HEK293 (cell line): Measurements from ENCODE around the gene SLC39A11.
A peak's percentile ranks its signal among the peaks of the same experiment; 100 is the strongest.

Source experiments
- CTCF ChIA-PET: fragments of 350-600 bp; formaldehyde crosslinking; extraction: SDS; loops from one replicate; lab custom pipeline; 2021; ENCODE audit warnings: antibody characterized with exemption; lab: Yijun Ruan, JAX
- POLR2A ChIA-PET: fragments of 300-600 bp; formaldehyde crosslinking; extraction: SDS; loops from one replicate; lab custom pipeline; 2020; ENCODE audit warnings: antibody characterized with exemption, inconsistent platforms; lab: Yijun Ruan, JAX
- H3K27ac ChIP-seq: fragments of 200-500 bp; sonication (Bioruptor generic); 2 replicates; pipeline ENCODE4 v1.5.1; 2014; ENCODE audit warnings: low read depth, low read length, control low read depth, inconsistent platforms; ENCODE audit errors: extremely low read depth
- H3K36me3 ChIP-seq, 2 experiments: fragments of 200-500 bp in 1 of 2; sonication (Bioruptor generic) in 1 of 2; 1 replicate in 1 of 2; 2 replicates in 1 of 2; pipeline ENCODE4 v1.5.1; 2014 to 2017; ENCODE audit warnings: inconsistent platforms in 2 of 2, low read length in 2 of 2; ENCODE audit not compliant: control insufficient read depth in 2 of 2, insufficient read depth in 1 of 2
- H3K4me1 ChIP-seq: fragments of 200-500 bp; sonication (Bioruptor generic); 2 replicates; pipeline ENCODE4 v1.5.1; 2014; ENCODE audit warnings: mild to moderate bottlenecking, low read length, inconsistent platforms; ENCODE audit not compliant: control insufficient read depth, insufficient read depth
- H3K4me3 ChIP-seq: 2 replicates; pipeline ENCODE4 v1.5.1; 2011; ENCODE audit warnings: low read depth, mild to moderate bottlenecking, control low read depth, low read length, moderate library complexity
- H3K9me3 ChIP-seq: fragments of 200-500 bp; sonication (Bioruptor generic); 2 replicates; pipeline ENCODE4 v1.5.1; 2014; ENCODE audit warnings: low read depth, low read length, inconsistent platforms; ENCODE audit not compliant: control insufficient read depth, insufficient read depth
- GLIS1 ChIP-seq: fragments of 450-650 bp; formaldehyde crosslinking; IDR thresholded peaks from 2 replicates; pipeline ENCODE4 v1.5.1; 2016; ENCODE audit warnings: missing biosample characterization, missing genetic modification characterization
- HOXD13 ChIP-seq: sonication (generic); formaldehyde crosslinking; IDR thresholded peaks from 2 replicates; pipeline ENCODE4 v1.8.0; 2022; ENCODE audit warnings: missing genetic modification reagents, borderline replicate concordance
- KLF10 ChIP-seq: fragments of 450-650 bp; IDR thresholded peaks from 2 replicates; pipeline ENCODE4 v1.5.1; 2018; ENCODE audit warnings: missing biosample characterization, mild to moderate bottlenecking, missing genetic modification characterization
- MEIS1 ChIP-seq: sonication (generic); formaldehyde crosslinking; IDR thresholded peaks from 2 replicates; pipeline ENCODE4 v1.8.1; 2022; ENCODE audit warnings: missing genetic modification reagents, mild to moderate bottlenecking, borderline replicate concordance
- MZF1 ChIP-seq: fragments of 450-650 bp; formaldehyde crosslinking; IDR thresholded peaks from 2 replicates; pipeline ENCODE4 v1.5.1; 2017; ENCODE audit warnings: missing biosample characterization, missing genetic modification characterization, borderline replicate concordance
- PRDM1 ChIP-seq: fragments of 450-650 bp; formaldehyde crosslinking; IDR thresholded peaks from 2 replicates; pipeline ENCODE4; 2016; ENCODE audit warnings: missing biosample characterization, missing genetic modification characterization
- PRDM6 ChIP-seq: fragments of 450-650 bp; formaldehyde crosslinking; IDR thresholded peaks from 2 replicates; pipeline ENCODE4 v1.5.1; 2017; ENCODE audit warnings: missing biosample characterization, missing genetic modification characterization
- ZIC2 ChIP-seq: fragments of 450-650 bp; formaldehyde crosslinking; IDR thresholded peaks from 2 replicates; pipeline ENCODE4 v1.5.1; 2016; ENCODE audit warnings: missing biosample characterization, missing genetic modification characterization
- ZNF311 ChIP-seq: fragments of 450-650 bp; formaldehyde crosslinking; IDR thresholded peaks from 2 replicates; pipeline ENCODE4 v1.5.1; 2017; ENCODE audit warnings: missing biosample characterization, missing genetic modification characterization, borderline replicate concordance
- ZNF473 ChIP-seq: fragments of 450-650 bp; formaldehyde crosslinking; IDR thresholded peaks from 2 replicates; pipeline ENCODE4 v1.5.1; 2017; ENCODE audit warnings: missing biosample characterization, missing genetic modification characterization
- ZNF501 ChIP-seq: fragments of 450-650 bp; formaldehyde crosslinking; IDR thresholded peaks from 2 replicates; pipeline ENCODE4 v1.5.1; 2016; ENCODE audit warnings: missing biosample characterization, missing genetic modification characterization
- ZNF518A ChIP-seq: fragments of 450-650 bp; formaldehyde crosslinking; conservative IDR thresholded peaks from 2 replicates; pipeline ENCODE4 v1.5.1; 2016; ENCODE audit warnings: low read depth, missing biosample characterization, missing genetic modification characterization
- ZNF571 ChIP-seq: fragments of 450-650 bp; formaldehyde crosslinking; IDR thresholded peaks from 2 replicates; pipeline ENCODE4 v1.5.0; 2017; ENCODE audit warnings: missing biosample characterization, missing genetic modification characterization
- ZNF843 ChIP-seq: fragments of 450-650 bp; formaldehyde crosslinking; IDR thresholded peaks from 2 replicates; pipeline ENCODE4 v1.5.1; 2016; ENCODE audit warnings: missing biosample characterization, missing genetic modification characterization
- ZSCAN5A ChIP-seq: fragments of 450-650 bp; formaldehyde crosslinking; IDR thresholded peaks from 2 replicates; pipeline ENCODE4 v1.5.1; 2016; ENCODE audit warnings: missing biosample characterization, missing genetic modification characterization
- TF ChIP-seq, protein P1 (sequence below): fragments of 450-650 bp; formaldehyde crosslinking; IDR thresholded peaks from 2 replicates; pipeline ENCODE4 v1.5.1; 2016; ENCODE audit warnings: missing biosample characterization, missing genetic modification characterization
- TF ChIP-seq, protein P2 (sequence below): fragments of 450-650 bp; formaldehyde crosslinking; IDR thresholded peaks from 2 replicates; pipeline ENCODE4 v1.5.1; 2016; ENCODE audit warnings: missing biosample characterization, missing genetic modification characterization
- TF ChIP-seq, protein P3 (sequence below): fragments of 450-650 bp; IDR thresholded peaks from 2 replicates; pipeline ENCODE4 v1.5.1; 2018; ENCODE audit warnings: missing biosample characterization, mild to moderate bottlenecking, missing genetic modification characterization
- TF ChIP-seq, protein P4 (sequence below): fragments of 450-650 bp; formaldehyde crosslinking; IDR thresholded peaks from 2 replicates; pipeline ENCODE4 v1.5.1; 2016; ENCODE audit warnings: missing biosample characterization, missing genetic modification characterization

SLC39A11 gene

DNA sequence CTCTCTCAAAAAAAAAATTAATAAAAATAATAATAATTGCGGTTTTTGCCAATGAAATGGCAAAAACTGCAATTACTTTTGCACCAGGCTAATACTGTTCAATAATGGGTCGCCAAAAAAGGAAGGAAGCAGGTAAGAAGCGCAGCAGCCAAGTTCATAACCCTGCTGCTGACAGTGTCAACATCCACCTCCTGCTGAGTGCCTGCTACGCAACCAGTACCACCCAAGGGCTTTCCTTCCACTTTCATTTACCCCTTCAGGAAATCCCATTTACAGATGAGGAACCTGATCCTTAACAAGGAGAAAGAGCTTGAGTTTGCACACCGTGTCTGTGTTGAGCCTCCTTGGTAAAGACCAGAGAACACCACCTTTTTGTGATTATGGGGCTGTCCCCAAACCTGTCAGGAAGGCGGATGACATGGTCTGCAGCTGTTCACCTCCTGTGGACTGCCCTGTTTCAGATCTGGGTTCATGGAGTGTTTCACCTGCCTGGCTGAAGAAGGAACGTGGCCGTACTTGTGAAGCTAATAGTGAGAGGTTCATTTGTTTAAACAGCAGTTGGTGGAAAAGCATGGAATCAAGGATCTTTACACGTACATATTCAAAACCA lies 378.0 kb downstream of the SLC39A11 start:
- H3K4me1 ChIP-seq = 0 out of 2 replicates have a peak, but pooled peaks cover 3% of the 10 kb centered on the region
- no peak overlapping the region for H3K4me3 ChIP-seq
- no peak overlapping the region for H3K27ac ChIP-seq
- H3K9me3 ChIP-seq = no peaks in the 10 kb centered on the region
- TF ChIP-seq ZNF843 (tag by site-specific recombination) = no peak
- TF ChIP-seq ZIC2 = peak; percentile 36
- no peak for TF ChIP-seq PRDM1 (tag by site-specific recombination)
- TF ChIP-seq, protein P1, sequence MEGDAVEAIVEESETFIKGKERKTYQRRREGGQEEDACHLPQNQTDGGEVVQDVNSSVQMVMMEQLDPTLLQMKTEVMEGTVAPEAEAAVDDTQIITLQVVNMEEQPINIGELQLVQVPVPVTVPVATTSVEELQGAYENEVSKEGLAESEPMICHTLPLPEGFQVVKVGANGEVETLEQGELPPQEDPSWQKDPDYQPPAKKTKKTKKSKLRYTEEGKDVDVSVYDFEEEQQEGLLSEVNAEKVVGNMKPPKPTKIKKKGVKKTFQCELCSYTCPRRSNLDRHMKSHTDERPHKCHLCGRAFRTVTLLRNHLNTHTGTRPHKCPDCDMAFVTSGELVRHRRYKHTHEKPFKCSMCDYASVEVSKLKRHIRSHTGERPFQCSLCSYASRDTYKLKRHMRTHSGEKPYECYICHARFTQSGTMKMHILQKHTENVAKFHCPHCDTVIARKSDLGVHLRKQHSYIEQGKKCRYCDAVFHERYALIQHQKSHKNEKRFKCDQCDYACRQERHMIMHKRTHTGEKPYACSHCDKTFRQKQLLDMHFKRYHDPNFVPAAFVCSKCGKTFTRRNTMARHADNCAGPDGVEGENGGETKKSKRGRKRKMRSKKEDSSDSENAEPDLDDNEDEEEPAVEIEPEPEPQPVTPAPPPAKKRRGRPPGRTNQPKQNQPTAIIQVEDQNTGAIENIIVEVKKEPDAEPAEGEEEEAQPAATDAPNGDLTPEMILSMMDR (tag by site-specific recombination) = no peak
- no peak for TF ChIP-seq HOXD13
- no peak for TF ChIP-seq ZNF501 (tag by site-specific recombination)
- TF ChIP-seq ZNF571 (tag by site-specific recombination) = no peak
- TF ChIP-seq GLIS1 (tag by site-specific recombination) = peak; percentile 43
- no peak for TF ChIP-seq ZNF473 (tag by site-specific recombination)
- no peak for TF ChIP-seq MZF1 (tag by site-specific recombination)
- no peak for TF ChIP-seq MEIS1 (CRISPR knock-in tag)
- no peaks in the 10 kb centered on the region for H3K36me3 ChIP-seq
- ChIA-PET POLR2A (interaction anchor here (1.2 kb wide), 1 partner anchor 122 kb away, joined by 4 read pairs; no protein-coding TSS in a partner anchor), CTCF (interaction anchor here (0.7 to 3.0 kb wide), 4 partner anchors 11 to 954 kb away, joined by 3 to 23 read pairs (median 4); no protein-coding TSS in a partner anchor)

- 0 out of 2 replicates have a peak, but pooled peaks cover 3% of the 10 kb centered on the region for H3K4me1 ChIP-seq
- ChIA-PET POLR2A (no interaction called here), CTCF (interaction anchor here (0.7 to 3.0 kb wide), 5 partner anchors 11 to 955 kb away, joined by 3 to 23 read pairs (median 4); no protein-coding TSS in a partner anchor)
- H3K9me3 ChIP-seq = no peaks in the 10 kb centered on the region
- no peaks in the 10 kb centered on the region for H3K36me3 ChIP-seq
- H3K4me3 ChIP-seq = no peak overlapping the region
- H3K27ac ChIP-seq = no peak overlapping the region
- no peak for TF ChIP-seq ZSCAN5A (tag by site-specific recombination)
- no peak for TF ChIP-seq ZNF518A (tag by site-specific recombination)
- TF ChIP-seq, protein P2, sequence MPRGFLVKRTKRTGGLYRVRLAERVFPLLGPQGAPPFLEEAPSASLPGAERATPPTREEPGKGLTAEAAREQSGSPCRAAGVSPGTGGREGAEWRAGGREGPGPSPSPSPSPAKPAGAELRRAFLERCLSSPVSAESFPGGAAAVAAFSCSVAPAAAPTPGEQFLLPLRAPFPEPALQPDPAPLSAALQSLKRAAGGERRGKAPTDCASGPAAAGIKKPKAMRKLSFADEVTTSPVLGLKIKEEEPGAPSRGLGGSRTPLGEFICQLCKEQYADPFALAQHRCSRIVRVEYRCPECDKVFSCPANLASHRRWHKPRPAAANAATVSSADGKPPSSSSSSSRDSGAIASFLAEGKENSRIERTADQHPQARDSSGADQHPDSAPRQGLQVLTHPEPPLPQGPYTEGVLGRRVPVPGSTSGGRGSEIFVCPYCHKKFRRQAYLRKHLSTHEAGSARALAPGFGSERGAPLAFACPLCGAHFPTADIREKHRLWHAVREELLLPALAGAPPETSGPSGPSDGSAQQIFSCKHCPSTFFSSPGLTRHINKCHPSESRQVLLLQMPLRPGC (tag by site-specific recombination) = no peak
- TF ChIP-seq ZNF311 = no peak
- no peak for TF ChIP-seq PRDM6 (tag by site-specific recombination)
- TF ChIP-seq KLF10 (tag by site-specific recombination) = no peak
- TF ChIP-seq, protein P3, sequence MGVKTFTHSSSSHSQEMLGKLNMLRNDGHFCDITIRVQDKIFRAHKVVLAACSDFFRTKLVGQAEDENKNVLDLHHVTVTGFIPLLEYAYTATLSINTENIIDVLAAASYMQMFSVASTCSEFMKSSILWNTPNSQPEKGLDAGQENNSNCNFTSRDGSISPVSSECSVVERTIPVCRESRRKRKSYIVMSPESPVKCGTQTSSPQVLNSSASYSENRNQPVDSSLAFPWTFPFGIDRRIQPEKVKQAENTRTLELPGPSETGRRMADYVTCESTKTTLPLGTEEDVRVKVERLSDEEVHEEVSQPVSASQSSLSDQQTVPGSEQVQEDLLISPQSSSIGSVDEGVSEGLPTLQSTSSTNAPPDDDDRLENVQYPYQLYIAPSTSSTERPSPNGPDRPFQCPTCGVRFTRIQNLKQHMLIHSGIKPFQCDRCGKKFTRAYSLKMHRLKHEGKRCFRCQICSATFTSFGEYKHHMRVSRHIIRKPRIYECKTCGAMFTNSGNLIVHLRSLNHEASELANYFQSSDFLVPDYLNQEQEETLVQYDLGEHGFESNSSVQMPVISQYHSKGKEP (tag by site-specific recombination) = no peak
- TF ChIP-seq, protein P4, sequence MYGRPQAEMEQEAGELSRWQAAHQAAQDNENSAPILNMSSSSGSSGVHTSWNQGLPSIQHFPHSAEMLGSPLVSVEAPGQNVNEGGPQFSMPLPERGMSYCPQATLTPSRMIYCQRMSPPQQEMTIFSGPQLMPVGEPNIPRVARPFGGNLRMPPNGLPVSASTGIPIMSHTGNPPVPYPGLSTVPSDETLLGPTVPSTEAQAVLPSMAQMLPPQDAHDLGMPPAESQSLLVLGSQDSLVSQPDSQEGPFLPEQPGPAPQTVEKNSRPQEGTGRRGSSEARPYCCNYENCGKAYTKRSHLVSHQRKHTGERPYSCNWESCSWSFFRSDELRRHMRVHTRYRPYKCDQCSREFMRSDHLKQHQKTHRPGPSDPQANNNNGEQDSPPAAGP (tag by site-specific recombination) = no peak
- no peak for TF ChIP-seq ZNF501 (tag by site-specific recombination)
These were observed 378.8 kb downstream of the SLC39A11 start for GRCh38 chr17:72713701-72714100.
